HepG2 (cell line): ENCODE results near the gene PDCD2L. TPM values are rescaled to one million over a fixed set of nuclear protein-coding genes. Genes with fewer than 3 reads are reported as not detected.

Experiments
- ATAC-seq: fragments of 200-7000 bp; cut with Tn5 transposase; 3 replicates; pipeline ENCODE4 v1.9.1; 2020; ENCODE audit warnings: mild to moderate bottlenecking, moderate library complexity
- BruUV-seq: library from RNA; stranded (reverse); fragments of 400-500 nt; replicated peaks from 2 replicates; lab custom pipeline; 2021; lab: Mats Ljungman, UMichigan
- CTCF ChIA-PET: fragments of 300-600 bp; formaldehyde crosslinking; extraction: SDS; loops from one replicate; lab custom pipeline; 2021; ENCODE audit warnings: low total read pairs, inconsistent platforms, low intra/inter-chr PET ratio; lab: Yijun Ruan, JAX
- POLR2A ChIA-PET: fragments of 350-600 bp; sonication (Branson Sonifier 250); formaldehyde crosslinking; loops from one replicate; lab custom pipeline; 2020; ENCODE audit warnings: antibody characterized with exemption, inconsistent platforms; lab: Yijun Ruan, JAX
- DNase-seq: peaks from one replicate; pipeline ENCODE4 v3.0.0-alpha.2; 2015; ENCODE audit warnings: low spot score
- FAIRE-seq: peaks from 3 replicates; lab custom pipeline; 2011; peaks lifted over from hg19 to GRCh38; lab: Jason Lieb, UNC
- H2AFZ ChIP-seq: one replicate; pipeline ENCODE4 v1.6.1; 2011; ENCODE audit warnings: low read length, inconsistent platforms
- H3K27ac ChIP-seq: fragments of 300-600 bp; 3 replicates; pipeline ENCODE4 v1.8.0; 2011; ENCODE audit warnings: mixed run types, mild to moderate bottlenecking, mixed read lengths, low read length, inconsistent platforms; ENCODE audit not compliant: insufficient read depth; ENCODE audit errors: extremely low read length
- H3K27me3 ChIP-seq, 2 experiments: fragments of 200-600 bp in 1 of 2; 2 replicates in 1 of 2; 3 replicates in 1 of 2; pipeline versions ENCODE4 v1.6.0 to v1.8.0; 2011; ENCODE audit warnings: low read length in 2 of 2, mild to moderate bottlenecking in 2 of 2, moderate library complexity in 2 of 2, inconsistent platforms in 1 of 2; ENCODE audit not compliant: insufficient read depth in 2 of 2, control insufficient read depth in 1 of 2
- H3K36me3 ChIP-seq, 2 experiments: fragments of 200-600 bp in 1 of 2; replicated peaks in 1 of 2; 2 replicates in 1 of 2; 3 replicates in 1 of 2; pipeline versions ENCODE4 v1.5.1 to v1.8.0; 2011; ENCODE audit warnings: low read length in 2 of 2, inconsistent platforms in 1 of 2; ENCODE audit not compliant: insufficient read depth in 2 of 2, control insufficient read depth in 1 of 2
- H3K4me1 ChIP-seq: 2 replicates; pipeline ENCODE4 v1.5.1; 2012; ENCODE audit warnings: low read length, inconsistent platforms; ENCODE audit not compliant: insufficient read depth
- H3K4me2 ChIP-seq: 2 replicates; pipeline ENCODE4 v1.6.0; 2011; ENCODE audit warnings: low read depth, low read length, inconsistent platforms
- H3K4me3 ChIP-seq, 3 experiments: fragments of 200-600 bp in 1 of 3; sonication (generic), shearing (Covaris generic) in 1 of 3; replicated peaks in 1 of 3; 2 replicates each; pipeline ENCODE4 v1.5.1; 2011 to 2016; ENCODE audit warnings: low read length in 3 of 3, inconsistent platforms in 2 of 3, low read depth in 2 of 3, mild to moderate bottlenecking in 2 of 3, control low read depth in 1 of 3, mixed read lengths in 1 of 3; ENCODE audit not compliant: insufficient read depth in 1 of 3
- H3K79me2 ChIP-seq: one replicate; pipeline ENCODE4 v1.6.1; 2011; ENCODE audit warnings: low read length, inconsistent platforms; ENCODE audit not compliant: insufficient read depth
- H3K9ac ChIP-seq: 2 replicates; pipeline ENCODE4 v1.6.0; 2011; ENCODE audit warnings: mild to moderate bottlenecking, low read depth, low read length, inconsistent platforms; ENCODE audit not compliant: insufficient read depth
- H3K9me3 ChIP-seq: 2 replicates; pipeline ENCODE4 v1.5.1; 2012; ENCODE audit warnings: mild to moderate bottlenecking, low read length
- H4K20me1 ChIP-seq: 2 replicates; pipeline ENCODE4 v1.6.0; 2011; ENCODE audit warnings: inconsistent platforms, mild to moderate bottlenecking, low read length, moderate library complexity; ENCODE audit not compliant: insufficient read depth
- CBX2 ChIP-seq, 2 experiments: fragments of 200-600 bp in 1 of 2; sonication (generic); formaldehyde crosslinking in 1 of 2; IDR thresholded peaks; 2 replicates each; pipeline versions ENCODE4 v1.7.0 to v1.8.1; 2018 to 2022; ENCODE audit warnings: low read depth in 2 of 2, low read length in 1 of 2, mild to moderate bottlenecking in 1 of 2, missing genetic modification reagents in 1 of 2
- KLF13 ChIP-seq: sonication (generic); formaldehyde crosslinking; IDR thresholded peaks from 2 replicates; pipeline ENCODE4 v1.4.0; 2020; ENCODE audit warnings: mild to moderate bottlenecking, missing genetic modification reagents
- MEIS1 ChIP-seq: sonication (generic); formaldehyde crosslinking; IDR thresholded peaks from 2 replicates; pipeline ENCODE4 v1.9.0; 2021; ENCODE audit warnings: mild to moderate bottlenecking, missing genetic modification reagents, moderate library complexity, borderline replicate concordance
- MTERF4 ChIP-seq: sonication (generic); formaldehyde crosslinking; IDR thresholded peaks from 2 replicates; pipeline ENCODE4 v1.8.0; 2023; ENCODE audit warnings: mild to moderate bottlenecking, missing genetic modification reagents
- POLR2AphosphoS2 ChIP-seq: IDR thresholded peaks from 2 replicates; pipeline ENCODE4 v1.6.1; 2011; ENCODE audit warnings: low read depth, low read length, improper control_type of control experiment
- ZEB1 ChIP-seq: IDR thresholded peaks from 2 replicates; pipeline ENCODE4 v1.6.1; 2012; ENCODE audit warnings: mild to moderate bottlenecking, low read depth, inconsistent platforms; ENCODE audit not compliant: insufficient replicate concordance
- ZNF3 ChIP-seq: IDR thresholded peaks from 2 replicates; pipeline ENCODE4 v1.7.0; 2017; ENCODE audit warnings: inconsistent platforms
- ZNF335 ChIP-seq: sonication (generic); formaldehyde crosslinking; IDR thresholded peaks from 2 replicates; pipeline ENCODE4 v1.4.0; 2020; ENCODE audit warnings: missing genetic modification reagents
- WGBS: methylation state at CpG from one replicate; pipeline ENCODE4 v1.1.6; 2017; ENCODE audit warnings: low lambda C conversion rate; 5-methylcytosine and 5-hydroxymethylcytosine counted together
- in situ Hi-C: cut with HindIII; loops from 2 replicates; pipeline ENCODE4 v1.10.0; 2017; ENCODE audit warnings: low pct_unique_long_range_greater_than_20kb; ENCODE audit not compliant: extremely low pct_ligation_motif_present
- intact Hi-C: fragments of 100-400 bp; cut with micrococcal nuclease; formaldehyde crosslinking; loops from one replicate; pipeline ENCODE4 v1.10.0; 2022; ENCODE audit not compliant: unreplicated experiment
- polyA plus RNA-seq, 8 experiments: library from polyadenylated mRNA; depleted of rRNA in 3 of 8; stranded (reverse) in 7 of 8; unstranded in 1 of 8; fragments of >200 nt; fragmentation: Illumina TruSeq in 4 of 8; extraction: Trizol in 4 of 8; gene quantifications; 2 replicates each; pipeline versions ENCODE4 v1.2.1 to v1.2.3, GENCODE V29; 2011 to 2016; ENCODE audit warnings: low read depth in 4 of 8, missing spikeins in 1 of 8, mixed read lengths in 1 of 8; ENCODE audit not compliant: insufficient read depth in 1 of 8
- total RNA-seq, 5 experiments: library from RNA; depleted of rRNA; stranded (reverse); fragments of >200 nt; fragmentation: Illumina TruSeq; extraction: Trizol; gene quantifications; 2 replicates each; pipeline ENCODE4 v1.2.3, GENCODE V29; 2016; ENCODE audit warnings: low read depth in 1 of 5

PDCD2L gene
- total and polyA plus RNA-seq, 2 of the 13 experiments (the other 11 are each of a cell fraction or from before 2014, with no cell fraction given): 29.3 to 35.2 TPM

- TF ChIP-seq MEIS1 (CRISPR knock-in tag) (no peak), CBX2 (IDR thresholded peaks at IDR 0.05; ENCODE audit: low read depth, low read length) (no peak), CBX2 (CRISPR knock-in tag; IDR thresholded peaks at IDR 0.05; ENCODE audit: low read depth) (no peak)
Measured at GRCh38 chr19:34471906-34472700, 67.9 kb downstream of the PDCD2L start (continued).

GRCh38 chr19:34474233-34474989, 70.2 kb downstream of the PDCD2L start:
- ATAC-seq: no peak
- H3K4me1 ChIP-seq: peaks cover 11% of the 10 kb centered on the region

More at GRCh38 chr19:34474233-34474989, 70.2 kb downstream of the PDCD2L start:
- WGBS: 97% methylated on average over 4 of the region's 4 CpGs
- CTCF ChIA-PET: no interaction called here
- FAIRE-seq (no peak), DNase-seq (no peak)
- peaks cover 2 to 24% of the 10 kb centered on the region in 2 experiments; a peak in 3 of 5 replicates for H3K36me3 ChIP-seq
- H3K27ac ChIP-seq: no peak overlapping the region
- BruUV-seq: no TSS peak
- H3K4me2 ChIP-seq: no peak overlapping the region
- no peak overlapping the region for H3K4me3 ChIP-seq
- H4K20me1 ChIP-seq: no peaks in the 10 kb centered on the region
- no peak overlapping the region for H3K9ac ChIP-seq
- H3K27me3 ChIP-seq: no peaks in the 10 kb centered on the region
- in situ Hi-C loops (no loop called here), intact Hi-C loops (no loop called here)
- H3K9me3 ChIP-seq: no peaks in the 10 kb centered on the region
- POLR2A ChIA-PET: no interaction called here
- H2AFZ ChIP-seq: no peak overlapping the region
- TF ChIP-seq POLR2AphosphoS2: no peak
- TF ChIP-seq MTERF4: no peak
- TF ChIP-seq KLF13: no peak
- no peak for TF ChIP-seq ZNF335 (CRISPR knock-in tag)
- no peak for TF ChIP-seq ZEB1
- no peak for TF ChIP-seq ZNF3 (CRISPR knock-in tag)
- H3K79me2 ChIP-seq: no peaks in the 10 kb centered on the region
